T-helper 2 cell treated with Interferon-gamma antibody and Interleukin-4, amounts not matched to agents 5 μg/mL and 100 μg/mL, for 36 hours (primary cell): ENCODE measurements around the gene SPTBN5.

Experiments
- DNase-seq: peaks from one replicate; pipeline ENCODE4 v3.0.0; 2021; ENCODE audit warnings: low spot score
- H3K27ac Mint-ChIP-seq: one replicate; pipeline ENCODE4 v1.8.0; 2021; ENCODE audit warnings: mild to moderate bottlenecking, mixed read lengths
- H3K27me3 Mint-ChIP-seq: one replicate; pipeline ENCODE4 v1.8.0; 2021; ENCODE audit warnings: low read depth, mixed read lengths
- H3K36me3 Mint-ChIP-seq: one replicate; pipeline ENCODE4 v1.8.0; 2021; ENCODE audit warnings: low read depth, mixed read lengths
- H3K4me1 Mint-ChIP-seq: one replicate; pipeline ENCODE4 v1.8.0; 2021; ENCODE audit warnings: low read depth, mixed read lengths
- H3K4me3 Mint-ChIP-seq: one replicate; pipeline ENCODE4 v1.8.0; 2022; ENCODE audit warnings: mild to moderate bottlenecking, moderate library complexity, mixed read lengths
- H3K9me3 Mint-ChIP-seq: one replicate; pipeline ENCODE4 v1.8.0; 2021; ENCODE audit warnings: mixed read lengths

SPTBN5 gene

DNA sequence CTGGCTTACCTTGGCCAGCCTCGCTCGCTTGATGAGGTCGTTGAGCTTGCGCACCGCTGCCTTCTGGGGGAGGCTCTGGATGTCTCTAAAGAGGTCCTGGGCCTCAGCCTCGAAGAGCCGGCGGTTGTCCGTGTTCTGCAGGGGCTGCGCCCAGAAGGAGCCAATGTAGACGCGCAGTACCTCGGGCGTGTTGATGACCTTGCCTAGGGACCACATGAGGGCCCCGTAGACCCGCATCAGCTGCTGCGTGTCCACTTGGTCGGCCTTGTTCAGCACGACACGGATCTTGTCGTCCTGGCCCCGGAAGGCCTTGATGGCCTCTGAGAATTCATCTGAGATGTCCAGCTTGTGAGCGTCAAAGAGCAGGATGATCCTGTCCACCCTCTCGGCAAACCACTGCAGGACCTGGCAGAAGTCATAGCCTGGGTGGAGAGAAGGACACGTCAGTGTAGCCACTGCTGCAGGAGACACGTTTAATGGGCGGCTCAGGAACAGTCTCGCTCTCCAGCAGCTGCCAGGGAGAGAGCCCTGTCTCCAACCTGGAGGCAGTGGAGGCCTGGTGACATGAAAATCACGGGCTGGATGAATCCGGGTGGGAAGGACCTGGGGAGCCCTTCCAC lies 25.5 kb upstream of the SPTBN5 start:
- H3K4me1 Mint-ChIP-seq, result peaks cover 16% of the 10 kb centered on the region
- H3K36me3 Mint-ChIP-seq, result peaks cover 4% of the 10 kb centered on the region
- H3K9me3 Mint-ChIP-seq, result no peaks in the 10 kb centered on the region
- H3K4me3 Mint-ChIP-seq, result no peak overlapping the region
- H3K27me3 Mint-ChIP-seq, result no peaks in the 10 kb centered on the region
- no peak overlapping the region for H3K27ac Mint-ChIP-seq
- no peak for DNase-seq

DNA sequence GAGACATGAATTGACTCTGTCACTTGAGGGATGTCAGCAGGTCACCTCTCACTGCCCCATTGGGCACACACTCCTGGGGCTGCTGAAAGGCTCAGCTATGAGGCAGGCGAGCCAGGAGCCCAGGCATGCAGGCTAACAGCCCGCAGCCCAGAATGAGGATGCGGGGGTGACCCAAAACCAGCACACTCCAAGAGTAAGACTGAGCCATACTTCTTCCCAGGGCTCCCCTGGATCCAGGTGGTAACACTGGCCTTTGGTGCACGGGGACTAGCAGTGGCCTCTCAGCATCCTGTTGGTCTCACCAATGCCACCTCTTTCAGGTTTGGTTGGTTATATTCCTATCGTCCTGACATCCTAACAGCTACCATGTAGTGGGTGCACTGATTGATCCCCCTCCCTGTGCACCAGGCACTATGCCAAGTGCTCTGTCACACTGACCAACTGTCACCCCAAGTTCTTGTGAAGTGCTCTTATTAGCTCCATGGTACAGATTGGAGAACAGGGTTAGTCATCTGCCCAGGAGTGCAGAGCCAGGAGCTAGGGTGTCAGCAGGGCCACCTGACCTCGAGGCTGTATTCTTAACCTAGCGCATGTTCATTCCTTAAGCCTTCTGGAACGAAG lies 24.8 kb upstream of the SPTBN5 start:
- Mint-ChIP-seq H3K4me3 (no peak overlapping the region), H3K36me3 (peaks cover 4% of the 10 kb centered on the region), H3K27me3 (no peaks in the 10 kb centered on the region), H3K27ac (no peak overlapping the region), H3K4me1 (peaks cover 14% of the 10 kb centered on the region), H3K9me3 (no peaks in the 10 kb centered on the region)
- no peak for DNase-seq

DNA sequence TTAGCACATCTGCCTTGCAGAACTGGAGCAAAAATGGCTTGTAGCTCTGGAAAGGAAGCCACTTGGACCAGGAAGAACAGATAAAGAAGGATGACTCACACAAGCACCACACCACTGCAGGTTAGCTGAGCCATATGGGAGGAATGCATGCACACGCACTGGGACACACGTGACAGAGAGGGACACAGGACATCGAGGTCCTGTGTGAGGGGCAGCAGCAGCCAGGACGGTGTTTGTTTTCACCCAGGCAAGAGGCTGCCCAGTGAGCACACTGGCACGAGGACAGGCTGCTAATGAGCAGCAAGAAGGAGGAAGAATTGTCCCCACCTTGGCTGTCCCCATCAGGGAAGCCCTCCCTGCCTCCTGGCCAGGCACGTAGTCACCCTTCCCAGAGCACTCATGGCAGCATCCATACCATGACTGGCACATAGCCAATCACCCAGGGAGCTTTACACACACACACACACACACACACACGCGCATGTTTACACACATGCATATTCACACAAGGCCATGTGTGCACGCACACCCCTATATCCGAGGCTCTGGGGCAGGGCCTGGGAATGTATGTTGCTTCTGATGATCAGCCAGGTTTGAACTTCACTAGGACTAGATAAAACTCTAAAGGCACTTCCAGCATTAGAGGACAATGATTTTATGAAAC lies 24.0 kb upstream of the SPTBN5 start:
- Mint-ChIP-seq H3K36me3 (peaks cover 4% of the 10 kb centered on the region), H3K4me1 (peaks cover 11% of the 10 kb centered on the region), H3K9me3 (no peaks in the 10 kb centered on the region), H3K27me3 (no peaks in the 10 kb centered on the region), H3K27ac (no peak overlapping the region), H3K4me3 (no peak overlapping the region)
- no peak for DNase-seq

DNA sequence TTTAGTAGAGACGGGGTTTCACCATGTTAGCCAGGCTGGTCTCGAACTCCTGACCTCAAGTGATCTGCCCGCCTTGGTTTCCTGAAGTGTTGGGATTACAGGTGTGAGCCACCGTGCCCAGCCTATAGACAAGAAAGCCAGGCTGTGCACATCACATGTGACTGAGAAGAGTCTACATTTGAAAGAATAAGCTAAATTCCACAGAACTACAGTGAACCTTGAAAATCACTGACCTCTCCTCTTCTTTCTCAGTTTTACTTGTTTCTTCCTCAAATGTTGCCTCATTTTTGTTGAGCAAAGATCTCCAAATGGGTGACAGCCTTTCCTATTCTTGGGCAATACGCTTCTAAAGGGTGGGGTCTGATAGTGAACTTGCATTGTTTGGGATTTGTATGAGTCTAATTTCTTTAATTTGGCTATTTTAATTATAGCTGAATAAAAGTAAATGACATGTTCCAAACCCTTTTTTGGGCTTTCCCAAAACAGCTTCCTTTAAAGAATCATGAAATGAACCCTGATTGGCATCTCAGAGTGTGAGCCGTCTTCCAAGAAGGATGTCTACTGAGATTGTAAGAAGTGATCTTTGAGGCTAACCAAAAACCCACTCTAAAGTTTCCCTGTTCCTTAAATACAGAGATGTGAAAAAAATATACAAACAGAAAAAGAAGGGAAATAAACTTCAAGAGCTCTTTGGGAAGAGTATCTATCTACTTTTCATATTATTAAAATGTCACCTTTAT lies 21.6 kb upstream of the SPTBN5 start:
- Mint-ChIP-seq H3K36me3 (peaks cover 4% of the 10 kb centered on the region), H3K27ac (no peak overlapping the region), H3K27me3 (no peaks in the 10 kb centered on the region), H3K4me1 (peaks cover 10% of the 10 kb centered on the region), H3K9me3 (no peaks in the 10 kb centered on the region), H3K4me3 (no peak overlapping the region)
- DNase-seq, result no peak

DNA sequence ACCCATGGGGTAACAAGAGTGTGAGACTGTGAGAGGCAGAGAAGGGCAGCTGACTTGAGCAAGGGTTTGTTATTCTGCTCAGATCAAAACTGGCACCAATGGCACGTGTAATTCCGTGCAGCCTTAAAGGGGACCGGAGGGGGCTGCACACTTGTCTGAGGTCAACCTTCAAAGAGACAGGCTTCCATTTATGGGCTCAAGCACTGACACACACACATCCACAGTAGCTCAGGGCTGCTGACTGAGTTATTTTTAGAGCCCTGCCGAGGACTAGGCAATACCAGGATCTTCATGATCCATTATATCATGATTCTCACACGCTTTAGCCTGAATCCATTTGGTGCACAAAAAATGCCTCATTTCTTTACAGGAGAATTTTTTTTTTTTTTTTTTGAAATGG lies 20.6 kb upstream of the SPTBN5 start:
- DNase-seq, result no peak
- H3K4me1 Mint-ChIP-seq, result peaks cover 10% of the 10 kb centered on the region
- H3K27ac Mint-ChIP-seq, result no peak overlapping the region
- peaks cover 4% of the 10 kb centered on the region for H3K36me3 Mint-ChIP-seq
- no peaks in the 10 kb centered on the region for H3K27me3 Mint-ChIP-seq
- no peaks in the 10 kb centered on the region for H3K9me3 Mint-ChIP-seq
- H3K4me3 Mint-ChIP-seq, result no peak overlapping the region

DNA sequence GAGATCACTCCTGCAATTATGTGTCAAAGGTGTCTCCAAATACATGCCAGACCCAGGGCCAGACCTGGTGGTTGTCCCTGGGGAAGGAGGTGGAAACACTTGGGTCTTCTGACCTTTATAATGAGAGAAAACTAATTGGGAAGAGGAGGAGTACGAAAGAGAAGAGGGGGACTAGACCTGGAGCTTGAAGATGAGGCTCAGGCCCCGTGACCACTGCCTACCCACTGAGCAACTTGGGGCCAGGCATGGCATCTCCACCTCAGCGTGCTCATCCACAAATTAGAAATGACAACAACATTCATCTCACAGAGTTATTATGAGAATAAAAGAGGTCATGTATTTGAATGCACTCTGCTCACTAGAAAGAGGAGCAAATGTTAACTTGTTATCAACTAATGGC lies 19.4 kb upstream of the SPTBN5 start:
- Mint-ChIP-seq H3K4me1 (peaks cover 10% of the 10 kb centered on the region), H3K36me3 (peaks cover 3% of the 10 kb centered on the region), H3K27ac (no peak overlapping the region), H3K4me3 (no peak overlapping the region), H3K27me3 (no peaks in the 10 kb centered on the region), H3K9me3 (no peaks in the 10 kb centered on the region)
- no peak for DNase-seq

DNA sequence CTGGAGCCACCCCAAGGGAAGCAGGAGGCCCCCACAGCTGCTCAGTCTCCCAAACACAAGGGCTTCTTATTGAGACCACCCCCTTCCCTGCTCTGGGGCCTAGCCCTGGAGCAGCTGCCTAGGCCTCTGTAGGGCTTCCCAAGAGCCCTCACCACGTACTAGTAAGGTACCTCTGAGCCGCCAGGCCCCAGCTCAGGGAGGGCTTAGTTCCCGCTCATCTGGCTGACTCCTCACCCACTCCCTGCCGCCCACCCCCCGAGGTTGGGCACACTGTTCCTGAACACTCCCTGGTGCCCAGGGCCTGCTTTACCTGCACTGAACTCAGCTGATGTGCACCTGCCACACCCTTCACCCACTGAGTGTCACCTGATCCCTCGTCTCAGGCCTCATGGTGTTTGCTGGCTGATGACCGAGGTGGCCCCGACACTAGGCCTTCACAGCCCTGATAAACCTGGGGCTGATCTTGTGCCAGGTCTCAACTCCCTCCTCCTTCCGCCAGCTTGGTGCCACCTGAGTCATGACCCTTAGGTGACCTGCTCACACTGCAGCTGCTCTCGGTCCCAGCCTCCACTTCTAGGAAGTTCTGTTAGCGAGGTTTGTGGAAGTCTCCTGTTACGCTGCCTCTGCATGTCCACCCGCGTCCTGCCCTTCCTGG lies 18.0 kb upstream of the SPTBN5 start:
- DNase-seq, result no peak
- H3K4me3 Mint-ChIP-seq, result no peak overlapping the region
- no peak overlapping the region for H3K27ac Mint-ChIP-seq
- H3K27me3 Mint-ChIP-seq, result no peaks in the 10 kb centered on the region
- H3K4me1 Mint-ChIP-seq, result peaks cover 4% of the 10 kb centered on the region
- no peaks in the 10 kb centered on the region for H3K9me3 Mint-ChIP-seq
- H3K36me3 Mint-ChIP-seq, result peaks cover 8% of the 10 kb centered on the region

DNA sequence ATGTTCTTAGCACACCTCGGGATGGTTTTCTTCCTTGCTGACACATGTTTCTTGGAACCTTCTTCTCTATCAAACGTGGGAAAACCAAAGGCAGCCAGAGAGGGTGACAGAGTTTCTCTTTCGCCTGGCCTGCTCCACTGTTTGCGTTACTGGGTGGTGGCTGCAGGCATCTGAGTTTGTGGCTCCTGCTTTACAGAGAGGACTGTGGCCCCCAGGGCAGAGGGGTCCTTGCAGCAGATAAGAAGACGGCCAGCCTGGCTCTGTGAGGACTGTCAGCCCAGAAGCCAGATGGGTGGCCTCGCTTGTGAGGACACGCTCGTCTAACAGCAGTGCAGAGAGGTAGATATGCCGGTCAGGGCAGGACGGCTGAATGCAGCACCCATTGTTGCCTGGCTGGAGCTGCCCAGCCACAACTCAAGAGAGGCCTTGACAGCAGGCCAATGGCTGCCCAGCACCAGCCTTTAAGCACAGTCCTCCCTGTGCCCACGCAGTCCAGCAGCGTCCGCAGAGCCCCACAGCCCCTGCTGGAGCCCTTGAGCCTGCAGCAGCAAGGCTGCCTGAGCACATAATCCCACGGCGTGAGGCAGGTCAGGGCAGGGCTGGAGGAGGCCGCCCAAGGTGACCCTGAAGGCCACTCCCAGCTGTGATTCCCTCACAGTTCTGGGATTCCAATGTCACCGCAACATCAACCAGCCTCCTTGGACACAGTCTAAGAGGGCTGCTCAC lies 15.0 kb upstream of the SPTBN5 start:
- Mint-ChIP-seq H3K36me3 (peaks cover 18% of the 10 kb centered on the region), H3K27ac (no peak overlapping the region), H3K4me3 (no peak overlapping the region), H3K9me3 (peaks cover 6% of the 10 kb centered on the region), H3K27me3 (no peaks in the 10 kb centered on the region), H3K4me1 (peaks cover 6% of the 10 kb centered on the region)
- no peak for DNase-seq

DNA sequence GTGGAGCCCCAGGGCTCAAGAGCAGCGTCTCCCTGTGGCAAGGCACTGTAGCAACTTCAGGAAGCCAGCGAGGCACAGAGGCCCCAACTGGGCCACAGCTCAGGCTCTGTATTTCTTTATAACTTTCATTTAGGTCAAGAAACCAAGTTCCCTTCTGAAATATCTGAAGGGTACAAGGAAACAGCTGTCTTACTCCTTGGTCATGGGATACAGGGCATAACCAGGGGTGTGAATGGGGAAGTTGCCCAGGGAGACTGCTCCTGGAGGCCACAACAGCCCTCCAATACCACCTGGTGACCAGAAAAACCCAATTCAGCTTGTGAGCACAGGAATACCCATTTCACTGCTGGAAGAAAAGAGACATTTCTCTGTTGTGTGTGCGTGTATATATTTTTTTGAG lies 13.3 kb upstream of the SPTBN5 start:
- Mint-ChIP-seq H3K9me3 (peaks cover 6% of the 10 kb centered on the region), H3K27ac (no peak overlapping the region), H3K27me3 (no peaks in the 10 kb centered on the region), H3K4me1 (peaks cover 6% of the 10 kb centered on the region), H3K36me3 (peaks cover 18% of the 10 kb centered on the region), H3K4me3 (no peak overlapping the region)
- DNase-seq, result no peak

DNA sequence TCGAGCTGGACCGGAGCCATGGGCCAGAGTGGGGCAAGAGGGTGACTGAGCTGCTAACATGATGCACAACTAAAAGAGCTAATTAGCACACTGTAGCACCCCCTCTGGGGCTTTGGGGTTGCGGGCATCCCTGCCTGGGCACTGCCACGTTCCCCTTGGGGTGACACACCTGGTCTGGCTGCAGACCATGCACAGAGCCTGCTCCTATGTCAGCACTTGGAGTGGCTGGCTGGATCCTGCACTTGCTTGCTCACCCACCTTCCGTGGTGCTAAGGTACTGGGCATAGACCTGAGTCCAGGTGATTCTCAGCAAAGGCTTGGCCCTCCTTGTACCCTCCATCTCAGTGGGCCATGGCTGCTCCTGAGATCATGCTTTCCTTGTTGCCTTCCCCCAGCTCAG lies 12.8 kb upstream of the SPTBN5 start:
- no peak for DNase-seq
- no peaks in the 10 kb centered on the region for H3K27me3 Mint-ChIP-seq
- peaks cover 6% of the 10 kb centered on the region for H3K9me3 Mint-ChIP-seq
- no peak overlapping the region for H3K4me3 Mint-ChIP-seq
- peaks cover 6% of the 10 kb centered on the region for H3K4me1 Mint-ChIP-seq
- peaks cover 18% of the 10 kb centered on the region for H3K36me3 Mint-ChIP-seq
- no peak overlapping the region for H3K27ac Mint-ChIP-seq

DNA sequence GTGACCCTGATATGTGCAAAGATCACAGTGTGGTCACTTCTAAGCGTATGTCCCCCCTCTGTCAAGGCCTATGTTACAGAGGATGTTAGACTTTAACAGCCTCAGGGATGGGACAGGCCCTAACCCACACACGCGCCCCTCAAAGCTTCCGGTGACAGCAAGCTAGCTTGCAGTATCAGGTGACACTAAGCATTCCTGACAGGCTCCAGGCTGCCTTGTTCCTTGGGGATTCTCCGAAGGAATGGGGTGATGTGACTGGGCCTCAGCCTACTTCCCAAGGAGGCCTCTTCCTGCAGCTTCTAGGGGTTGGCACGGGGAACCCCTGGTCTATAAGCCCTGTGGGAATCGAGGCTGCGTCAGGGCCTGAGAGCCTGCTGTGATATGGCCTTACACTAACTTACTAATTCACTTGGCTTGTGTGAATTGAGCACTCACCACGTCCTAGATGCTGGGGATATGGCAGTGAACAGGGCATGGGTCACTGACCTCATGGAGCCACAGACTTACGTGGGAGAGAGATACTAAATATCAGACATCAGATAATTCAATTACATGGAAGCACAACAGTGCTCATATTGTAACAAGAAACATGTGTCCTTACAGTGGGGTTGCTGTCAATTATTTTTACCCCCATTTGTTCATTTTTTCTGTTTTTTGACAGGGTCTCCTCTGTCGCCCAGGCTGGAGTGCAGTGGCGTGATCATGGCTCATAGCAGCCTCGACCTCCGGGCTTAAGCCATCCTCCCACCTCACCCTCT lies 11.4 kb upstream of the SPTBN5 start:
- peaks cover 18% of the 10 kb centered on the region for H3K36me3 Mint-ChIP-seq
- no peak for DNase-seq
- peak overlapping the region; percentile 21 for H3K27ac Mint-ChIP-seq
- no peak overlapping the region for H3K4me3 Mint-ChIP-seq
- H3K9me3 Mint-ChIP-seq, result peaks cover 6% of the 10 kb centered on the region
- peaks cover 6% of the 10 kb centered on the region for H3K4me1 Mint-ChIP-seq
- H3K27me3 Mint-ChIP-seq, result no peaks in the 10 kb centered on the region

DNA sequence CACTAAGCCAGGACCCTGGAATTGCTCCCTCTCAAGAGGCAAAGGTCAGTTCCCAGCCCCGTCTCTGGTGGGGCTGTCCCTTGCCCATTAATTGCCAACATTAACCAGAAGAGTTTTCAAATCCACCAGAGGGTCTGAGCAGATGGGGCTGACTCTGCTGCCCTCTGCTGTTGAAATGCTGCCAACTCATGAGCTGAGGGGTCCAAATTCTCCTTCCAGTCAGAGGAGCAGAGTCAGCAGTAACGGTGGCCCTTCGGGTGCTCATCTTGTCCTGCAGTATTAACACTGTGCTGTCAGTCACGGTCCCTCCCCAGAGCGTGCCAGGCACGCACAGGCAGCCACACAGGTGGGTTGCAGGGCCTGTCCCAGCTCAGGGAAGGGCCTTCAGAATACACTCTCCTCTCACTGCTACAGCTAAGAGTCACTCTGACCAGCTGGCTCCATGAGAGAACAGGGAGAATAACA lies 10.7 kb upstream of the SPTBN5 start:
- peaks cover 6% of the 10 kb centered on the region for H3K4me1 Mint-ChIP-seq
- H3K27me3 Mint-ChIP-seq, result no peaks in the 10 kb centered on the region
- DNase-seq, result peak; percentile 46
- peaks cover 18% of the 10 kb centered on the region for H3K36me3 Mint-ChIP-seq
- H3K9me3 Mint-ChIP-seq, result peaks cover 6% of the 10 kb centered on the region
- peak overlapping the region; percentile 21 for H3K27ac Mint-ChIP-seq
- H3K4me3 Mint-ChIP-seq, result no peak overlapping the region

DNA sequence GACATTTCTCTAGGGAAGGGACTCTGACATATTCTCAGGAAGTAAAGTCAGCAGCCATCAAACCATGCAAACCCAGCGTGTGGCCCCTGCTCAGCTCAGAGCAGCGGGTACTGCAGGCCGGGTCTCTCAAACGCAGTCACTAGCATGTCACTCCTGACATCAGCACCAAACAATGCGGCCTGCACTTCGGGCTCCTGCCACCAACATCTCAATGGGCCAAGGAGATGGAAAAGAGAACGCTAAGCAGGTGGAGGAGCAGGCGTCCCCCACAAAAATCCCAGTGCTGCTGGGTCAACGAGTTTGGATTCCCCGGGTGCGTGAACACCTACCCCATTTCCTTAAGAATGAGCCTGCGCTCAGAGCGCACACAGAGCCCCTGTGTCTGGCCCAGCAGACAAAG lies 9.9 kb upstream of the SPTBN5 start:
- Mint-ChIP-seq H3K4me3 (no peak overlapping the region), H3K27me3 (no peaks in the 10 kb centered on the region), H3K36me3 (peaks cover 18% of the 10 kb centered on the region), H3K9me3 (peaks cover 6% of the 10 kb centered on the region), H3K4me1 (peaks cover 6% of the 10 kb centered on the region), H3K27ac (no peak overlapping the region)
- DNase-seq, result no peak
